Motor neuron (in vitro differentiated cells): ENCODE results near the gene CACNA2D1. TPM values are rescaled to one million over a fixed set of nuclear protein-coding genes. Genes with fewer than 3 reads are reported as not detected.

Source experiments
- ATAC-seq, 8 experiments: fragments of 200-7000 bp; cut with Tn5 transposase; replicated peaks in 6 of 8; 2 replicates each; pipeline ENCODE4 v1.8.0; 2021; ENCODE audit warnings: mild to moderate bottlenecking in 8 of 8, moderate library complexity in 8 of 8
- H3K27ac ChIP-seq, 2 donors: fragments of 250-450 bp; sonication (Bioruptor Pico); 2 replicates each; pipeline ENCODE4 v1.9.0; 2021; ENCODE audit warnings: antibody characterized with exemption in 2 of 2, mild to moderate bottlenecking in 2 of 2, moderate library complexity in 1 of 2
- H3K4me1 ChIP-seq, 2 donors: fragments of 250-450 bp; sonication (Bioruptor Pico); replicated peaks in 1 of 2; 2 replicates each; pipeline ENCODE4 v1.6.1; 2021; ENCODE audit warnings: antibody characterized with exemption in 2 of 2, mild to moderate bottlenecking in 2 of 2, moderate library complexity in 1 of 2
- H3K4me3 ChIP-seq, 5 donors: fragments of 250-450 bp; sonication (Bioruptor Pico); 2 replicates each; pipeline ENCODE4 v1.9.0; 2021; ENCODE audit warnings: antibody characterized with exemption in 5 of 5, mild to moderate bottlenecking in 5 of 5, moderate library complexity in 4 of 5
- WGBS, 10 experiments: fragments of 450-650 bp; shearing (Covaris generic); methylation state at CpG; one replicate each; pipeline ENCODE4 v1.0.0; 2022; 5-methylcytosine and 5-hydroxymethylcytosine counted together
- in situ Hi-C, 9 experiments: fragments of 400-800 bp; cut with MboI; loops; one replicate each; pipeline ENCODE4 v1.15.0; 2021; ENCODE audit warnings: low sequenced_read_pairs in 9 of 9, low pct_unique_long_range_greater_than_20kb in 2 of 9; ENCODE audit not compliant: unreplicated experiment in 9 of 9
- total RNA-seq, 8 experiments: library from RNA; unstranded; fragments of 300-600 nt; gene quantifications; 2 replicates each; pipeline versions ENCODE4 v1.2.3 to v1.2.4, GENCODE V29; 2022

Gene CACNA2D1
- total RNA-seq, 8 experiments from 2014 or later = 9.7 to 72.9 (median 27.1) TPM

- ATAC-seq = no peak
- no peak overlapping the region for H3K4me3 ChIP-seq
- H3K27ac ChIP-seq = no peak overlapping the region
- in situ Hi-C loops = no loop called here
- H3K4me1 ChIP-seq = peaks cover 0 to 3% of the 10 kb centered on the region in 2 donors
- 83% methylated on average over 2 of the region's 3 CpGs; no CpG with 5 or more reads in 9 of the 10 experiments for WGBS, 10 experiments
Observed at GRCh38 chr7:82255706-82256105, 187.9 kb downstream of the CACNA2D1 start.

- in situ Hi-C loops = no loop called here
Observed at GRCh38 chr7:82250598-82250997, 193.0 kb downstream of the CACNA2D1 start.

GRCh38 chr7:82249979-82250378, 193.6 kb downstream of the CACNA2D1 start:
- no peak overlapping the region for H3K4me3 ChIP-seq
- peak in 1 of 8 experiments; percentile 48 for ATAC-seq
- H3K4me1 ChIP-seq = peaks cover 0 to 5% of the 10 kb centered on the region in 2 donors
- no peak overlapping the region for H3K27ac ChIP-seq
- 75 to 100% (median 100%) methylated on average over 1 to 2 of the region's 2 CpGs; no CpG with 5 or more reads in 1 of the 10 experiments for WGBS, 10 experiments
- in situ Hi-C loops = loop anchor here in 5 of 9 experiments (25.0 kb wide), 2 partner anchors 212 to 312 kb away; no protein-coding TSS in a partner anchor

More at GRCh38 chr7:82250598-82250997, 193.0 kb downstream of the CACNA2D1 start:
- H3K4me3 ChIP-seq = no peak overlapping the region
- peaks cover 0 to 3% of the 10 kb centered on the region in 2 donors for H3K4me1 ChIP-seq
- no peak for ATAC-seq
- H3K27ac ChIP-seq = no peak overlapping the region

- no peak overlapping the region for H3K4me3 ChIP-seq
Observed at GRCh38 chr7:82247814-82248433, 195.7 kb downstream of the CACNA2D1 start.

DNA sequence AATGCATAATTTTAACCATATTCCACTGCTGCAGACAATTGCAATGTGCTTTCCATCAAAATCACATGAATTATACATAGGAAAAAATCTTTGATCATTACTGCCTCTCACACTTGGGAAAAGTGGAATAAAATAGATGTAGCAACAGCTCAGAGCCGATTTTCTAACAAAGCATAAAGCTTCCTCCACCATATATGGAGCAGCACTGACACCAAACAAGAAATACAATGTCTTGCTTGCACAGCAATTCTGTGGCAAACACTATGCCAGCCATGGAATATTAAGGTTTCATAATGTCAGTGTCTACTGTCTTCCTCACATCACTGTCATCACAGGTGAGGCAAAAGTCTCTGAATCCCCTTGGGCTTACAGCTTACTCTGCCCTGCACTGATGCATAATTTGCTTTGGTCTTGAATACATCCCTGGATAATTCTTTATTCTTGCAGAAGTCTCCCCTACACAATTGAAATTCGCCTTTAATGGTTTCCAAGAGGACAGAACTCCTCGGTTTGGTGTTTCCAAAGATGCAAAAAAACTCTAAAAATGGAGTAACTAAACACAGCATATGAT, 198.5 kb downstream of the CACNA2D1 start:
- ATAC-seq = no peak
- H3K27ac ChIP-seq = no peak overlapping the region
- H3K4me3 ChIP-seq = no peak overlapping the region
- in situ Hi-C loops = loop anchor here in 5 of 9 experiments (25.0 kb wide), 2 partner anchors 217 to 317 kb away; no protein-coding TSS in a partner anchor
- peaks cover 4 to 22% of the 10 kb centered on the region in 2 donors for H3K4me1 ChIP-seq
- 64 to 100% (median 77%) methylated on average over 1 to 3 of the region's 3 CpGs for WGBS, 10 experiments

More at GRCh38 chr7:82247814-82248433, 195.7 kb downstream of the CACNA2D1 start:
- Histone ChIP-seq H3K4me1 (peaks cover 0 to 8% of the 10 kb centered on the region in 2 donors), H3K27ac (no peak overlapping the region)
- WGBS, 10 experiments = 59 to 100% (median 96%) methylated on average over 1 to 3 of the region's 3 CpGs; no CpG with 5 or more reads in 2 of the 10 experiments
- in situ Hi-C loops = loop anchor here in 5 of 9 experiments (25.0 kb wide), 2 partner anchors 214 to 314 kb away; no protein-coding TSS in a partner anchor
- peak in 4 of 8 experiments; percentile 39 to 57 (median 45) for ATAC-seq

- Histone ChIP-seq H3K27ac (no peak overlapping the region), H3K4me3 (no peak overlapping the region), H3K4me1 (peaks cover 4 to 22% of the 10 kb centered on the region in 2 donors)
- ATAC-seq = no peak
- in situ Hi-C loops = loop anchor here in 5 of 9 experiments (25.0 kb wide), 2 partner anchors 221 to 321 kb away; no protein-coding TSS in a partner anchor
Observed at GRCh38 chr7:82241356-82241755, 202.2 kb downstream of the CACNA2D1 start.

GRCh38 chr7:82235713-82236112, 207.9 kb downstream of the CACNA2D1 start:
- ATAC-seq = peak; percentile 81 to 99 (median 92)
- WGBS, 10 experiments = 19 to 100% (median 66%) methylated on average over 1 to 2 of the region's 2 CpGs; no CpG with 5 or more reads in 2 of the 10 experiments
- no peak overlapping the region for H3K4me3 ChIP-seq
- in situ Hi-C loops = loop anchor here in 5 of 9 experiments (25.0 kb wide), 2 partner anchors 227 to 327 kb away; no protein-coding TSS in a partner anchor
- peaks cover 5 to 18% of the 10 kb centered on the region in 2 donors for H3K4me1 ChIP-seq
- H3K27ac ChIP-seq = no peak overlapping the region

DNA sequence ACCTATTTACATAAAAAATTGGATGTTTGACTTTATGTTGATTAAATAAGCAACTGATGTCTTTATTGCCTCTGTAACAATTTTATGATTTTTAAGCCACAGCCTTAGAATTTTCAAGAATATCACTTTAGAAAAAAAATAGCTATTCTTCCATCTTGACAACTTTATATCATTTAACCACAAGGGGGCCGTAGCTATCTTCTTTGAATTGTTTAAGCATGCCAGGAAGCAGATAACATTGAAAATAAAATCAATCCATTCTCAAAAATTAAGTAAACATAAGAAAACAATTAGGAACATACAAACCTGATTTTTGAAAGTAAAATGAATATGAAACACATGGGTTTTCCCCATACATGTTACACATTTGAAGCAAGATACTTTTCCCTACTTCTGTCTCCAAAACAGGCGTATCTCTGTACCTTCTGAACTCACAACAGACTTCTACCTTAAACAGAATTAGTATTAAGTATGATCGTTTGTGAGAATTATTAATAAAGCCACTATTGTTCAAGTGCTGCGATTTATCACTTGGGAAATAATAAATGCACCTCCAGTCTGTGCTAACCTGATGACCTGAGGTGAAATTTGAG, 209.0 kb downstream of the CACNA2D1 start:
- peak in 1 of 8 experiments; percentile 19 for ATAC-seq
- peaks cover 5 to 20% of the 10 kb centered on the region in 2 donors for H3K4me1 ChIP-seq
- H3K4me3 ChIP-seq = no peak overlapping the region
- H3K27ac ChIP-seq = no peak overlapping the region
- 8 to 56% (median 34%) methylated on average over 1 to 4 of the region's 4 CpGs for WGBS, 10 experiments
- in situ Hi-C loops = loop anchor here in 5 of 9 experiments (25.0 kb wide), 2 partner anchors 228 to 328 kb away; no protein-coding TSS in a partner anchor

DNA sequence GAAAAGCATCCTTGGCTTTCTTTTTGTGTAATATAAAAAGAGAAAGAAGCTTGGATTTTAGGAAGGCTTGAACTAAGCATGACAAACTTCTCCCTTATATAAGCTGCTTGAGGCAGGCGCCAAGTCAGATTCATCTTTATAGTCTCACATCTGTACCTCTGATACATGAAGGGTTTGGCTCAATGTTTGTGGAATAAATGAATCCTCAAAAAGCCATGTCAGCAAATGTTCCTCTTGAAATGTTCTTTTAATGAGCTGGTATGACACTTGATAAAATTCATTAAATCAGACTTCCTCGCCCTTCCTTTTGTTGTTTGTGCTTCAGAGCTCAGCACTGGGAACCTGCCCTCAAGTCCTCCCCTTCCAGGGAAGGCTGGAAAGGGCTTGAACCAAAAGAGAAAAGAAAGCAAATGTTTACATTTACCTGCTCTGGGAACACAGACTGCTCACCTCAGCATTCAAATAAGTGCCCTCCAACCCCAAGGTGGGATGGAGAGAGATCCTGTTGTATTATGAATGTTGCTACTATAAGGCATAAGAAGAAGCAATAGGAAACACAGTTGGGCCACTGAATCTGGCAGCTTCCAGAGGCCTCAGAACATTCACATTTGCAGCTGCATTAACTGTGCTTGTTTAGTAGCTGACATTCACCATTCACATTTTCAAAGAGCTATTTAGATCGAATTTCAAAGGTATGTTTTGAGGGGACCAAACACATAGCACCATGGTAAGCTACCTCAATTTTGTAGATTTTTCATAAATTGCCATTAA, 212.6 kb downstream of the CACNA2D1 start:
- no peak overlapping the region for H3K4me3 ChIP-seq
- H3K27ac ChIP-seq = no peak overlapping the region
- H3K4me1 ChIP-seq = peaks cover 5 to 20% of the 10 kb centered on the region in 2 donors
- WGBS, 10 experiments = 40 to 100% (median 71%) methylated on average over 1 to 3 of the region's 3 CpGs; no CpG with 5 or more reads in 1 of the 10 experiments
- ATAC-seq = peak in 4 of 8 experiments; percentile 11 to 35 (median 25)
- in situ Hi-C loops = loop anchor here in 5 of 9 experiments (25.0 kb wide), 2 partner anchors 231 to 331 kb away; no protein-coding TSS in a partner anchor

DNA sequence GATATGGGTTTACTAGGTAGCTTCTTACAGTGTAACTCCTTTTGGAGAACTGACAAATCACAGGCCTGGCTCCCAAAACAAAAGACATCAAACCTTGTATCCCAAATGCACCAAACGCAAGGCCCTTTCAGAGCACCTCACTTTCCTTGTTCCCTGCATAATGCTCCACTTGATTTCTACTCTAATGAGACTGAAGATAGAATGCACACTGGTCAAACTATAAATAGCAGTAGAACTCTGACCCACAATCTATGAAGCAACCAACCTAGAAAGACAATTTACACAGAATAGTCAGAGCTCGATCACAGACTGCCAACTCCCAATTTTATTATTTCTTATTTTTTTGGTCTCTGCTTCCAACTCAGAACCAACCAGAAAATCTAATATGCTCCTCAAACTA, 214.4 kb downstream of the CACNA2D1 start:
- no peak overlapping the region for H3K27ac ChIP-seq
- no peak overlapping the region for H3K4me3 ChIP-seq
- H3K4me1 ChIP-seq = peaks cover 2 to 9% of the 10 kb centered on the region in 2 donors
- in situ Hi-C loops = loop anchor here in 5 of 9 experiments (25.0 kb wide), 2 partner anchors 233 to 333 kb away; no protein-coding TSS in a partner anchor
- ATAC-seq = no peak
- 86 to 100% (median 100%) methylated on average over 1 to 2 of the region's 2 CpGs; no CpG with 5 or more reads in 4 of the 10 experiments for WGBS, 10 experiments

GRCh38 chr7:82226191-82226590, 217.4 kb downstream of the CACNA2D1 start:
- Histone ChIP-seq H3K4me3 (no peak overlapping the region), H3K4me1 (peaks cover 2 to 7% of the 10 kb centered on the region in 2 donors), H3K27ac (no peak overlapping the region)
- in situ Hi-C loops = loop anchor here in 5 of 9 experiments (25.0 kb wide), 2 partner anchors 236 to 336 kb away; no protein-coding TSS in a partner anchor
- ATAC-seq = no peak
- 89 to 100% (median 98%) methylated on average over 1 to 3 of the region's 3 CpGs for WGBS, 10 experiments

DNA sequence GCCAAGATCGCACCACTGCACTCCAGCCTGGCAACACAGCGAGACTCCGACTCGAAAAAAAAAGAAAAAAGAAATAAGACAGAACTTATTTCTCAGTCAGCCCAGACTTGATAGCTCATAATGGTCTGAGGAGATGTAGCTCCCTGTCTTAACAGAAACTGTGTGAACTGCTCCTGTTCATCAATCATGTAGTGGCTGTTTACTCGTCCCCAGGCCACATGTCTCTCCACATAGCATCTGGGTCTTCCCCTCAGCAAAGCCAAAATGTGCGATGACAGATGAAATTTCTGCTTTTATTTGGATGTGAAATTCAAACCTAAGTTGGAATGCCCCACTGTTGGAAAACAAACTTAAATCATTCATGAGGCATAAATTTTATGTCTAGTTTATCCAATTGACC, 219.0 kb downstream of the CACNA2D1 start:
- WGBS, 10 experiments = 57 to 100% (median 87%) methylated on average over 1 to 6 of the region's 6 CpGs; no CpG with 5 or more reads in 4 of the 10 experiments
- Histone ChIP-seq H3K27ac (no peak overlapping the region), H3K4me3 (no peak overlapping the region), H3K4me1 (no peaks in the 10 kb centered on the region)
- in situ Hi-C loops = loop anchor here in 1 of 9 experiments (25.0 kb wide), 1 partner anchor 712 kb away; no protein-coding TSS in a partner anchor
- no peak for ATAC-seq
